GM21723 (cell line): Measurements from ENCODE around the gene FBXO34.
"Not testable (repeated sequence)": the region's sequence is repeated elsewhere in the genome, so short reads cannot be mapped to it uniquely, and the experiment has no call there.

Source experiments
- ATAC-seq: cut with Tn5 transposase; IDR thresholded peaks from one replicate; pipeline ENCODE4 v1.9.1; 2021; ENCODE audit warnings: mild to moderate bottlenecking, moderate library complexity; ENCODE audit not compliant: unreplicated experiment

FBXO34 gene

GRCh38 chr14:55344582-55345163 is 73.5 kb downstream of the FBXO34 start:
- ATAC-seq = not testable (repeated sequence)

GRCh38 chr14:55347040-55347439 is 75.8 kb downstream of the FBXO34 start:
- ATAC-seq = no peak

GRCh38 chr14:55347748-55348147 is 76.5 kb downstream of the FBXO34 start:
- no peak for ATAC-seq

GRCh38 chr14:55348766-55349453 is 77.7 kb downstream of the FBXO34 start:
- ATAC-seq = peak; percentile 64

GRCh38 chr14:55349565-55349964 is 78.3 kb downstream of the FBXO34 start:
- ATAC-seq = no peak

GRCh38 chr14:55350461-55350860 is 79.2 kb downstream of the FBXO34 start:
- ATAC-seq = no peak

- no peak for ATAC-seq
Measured at GRCh38 chr14:55351111-55351510, 79.9 kb downstream of the FBXO34 start.

GRCh38 chr14:55352201-55352600 is 81.0 kb downstream of the FBXO34 start:
- ATAC-seq = no peak

- ATAC-seq = no peak
Measured at GRCh38 chr14:55353686-55354467, 82.7 kb downstream of the FBXO34 start.

GRCh38 chr14:55354500-55354899 is 83.3 kb downstream of the FBXO34 start:
- ATAC-seq = peak; percentile 74

GRCh38 chr14:55355922-55356321 is 84.7 kb downstream of the FBXO34 start:
- no peak for ATAC-seq

GRCh38 chr14:55356913-55357312 is 85.7 kb downstream of the FBXO34 start:
- ATAC-seq = no peak

GRCh38 chr14:55359307-55359706 is 88.1 kb downstream of the FBXO34 start:
- no peak for ATAC-seq

GRCh38 chr14:55361190-55361589 is 90.0 kb downstream of the FBXO34 start:
- no peak for ATAC-seq

GRCh38 chr14:55366271-55366670 is 95.0 kb downstream of the FBXO34 start:
- ATAC-seq = no peak

- ATAC-seq = no peak
Measured at GRCh38 chr14:55370883-55371455, 99.7 kb downstream of the FBXO34 start.

GRCh38 chr14:55372423-55372822 is 101.2 kb downstream of the FBXO34 start:
- ATAC-seq = no peak

GRCh38 chr14:55372825-55373224 is 101.6 kb downstream of the FBXO34 start:
- no peak for ATAC-seq

GRCh38 chr14:55373784-55374705 is 102.8 kb downstream of the FBXO34 start:
- no peak for ATAC-seq

GRCh38 chr14:55374771-55375170 is 103.5 kb downstream of the FBXO34 start:
- no peak for ATAC-seq

GRCh38 chr14:55377236-55377635 is 106.0 kb downstream of the FBXO34 start:
- ATAC-seq = no peak
